ENCODE measurements around the gene NPR1. TPM values are rescaled to one million over a fixed set of nuclear protein-coding genes. Genes with fewer than 3 reads are reported as not detected.
"Not testable (repeated sequence)": the region's sequence is repeated elsewhere in the genome, so short reads cannot be mapped to it uniquely, and the experiment has no call there.

The NPR1 gene
- total and polyA plus RNA-seq, 2 of the 4 experiments (the other 2 are of a cell fraction) = 0.02 TPM; not detected in 1

GRCh38 chr1:153723687-153724086 lies 45.2 kb downstream of the NPR1 start:
- H3K4ac ChIP-seq (ENCODE audit: low read depth, low read length) = no peak overlapping the region
- TF ChIP-seq BHLHE40 (IDR thresholded peaks at IDR 0.05; ENCODE audit: low read depth, low read length) = no peak
- TF ChIP-seq, protein P1, sequence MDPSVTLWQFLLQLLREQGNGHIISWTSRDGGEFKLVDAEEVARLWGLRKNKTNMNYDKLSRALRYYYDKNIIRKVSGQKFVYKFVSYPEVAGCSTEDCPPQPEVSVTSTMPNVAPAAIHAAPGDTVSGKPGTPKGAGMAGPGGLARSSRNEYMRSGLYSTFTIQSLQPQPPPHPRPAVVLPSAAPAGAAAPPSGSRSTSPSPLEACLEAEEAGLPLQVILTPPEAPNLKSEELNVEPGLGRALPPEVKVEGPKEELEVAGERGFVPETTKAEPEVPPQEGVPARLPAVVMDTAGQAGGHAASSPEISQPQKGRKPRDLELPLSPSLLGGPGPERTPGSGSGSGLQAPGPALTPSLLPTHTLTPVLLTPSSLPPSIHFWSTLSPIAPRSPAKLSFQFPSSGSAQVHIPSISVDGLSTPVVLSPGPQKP (IDR thresholded peaks at IDR 0.05; ENCODE audit: borderline replicate concordance, low read depth, low read length) = no peak
- no peak for TF ChIP-seq NFE2L2 (IDR thresholded peaks at IDR 0.05; ENCODE audit: low read depth, low read length)
- no peak for TF ChIP-seq FOS (IDR thresholded peaks at IDR 0.05; ENCODE audit: low read depth, low read length)
- TF ChIP-seq, protein P2, sequence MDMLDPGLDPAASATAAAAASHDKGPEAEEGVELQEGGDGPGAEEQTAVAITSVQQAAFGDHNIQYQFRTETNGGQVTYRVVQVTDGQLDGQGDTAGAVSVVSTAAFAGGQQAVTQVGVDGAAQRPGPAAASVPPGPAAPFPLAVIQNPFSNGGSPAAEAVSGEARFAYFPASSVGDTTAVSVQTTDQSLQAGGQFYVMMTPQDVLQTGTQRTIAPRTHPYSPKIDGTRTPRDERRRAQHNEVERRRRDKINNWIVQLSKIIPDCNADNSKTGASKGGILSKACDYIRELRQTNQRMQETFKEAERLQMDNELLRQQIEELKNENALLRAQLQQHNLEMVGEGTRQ (IDR thresholded peaks at IDR 0.05; ENCODE audit: low read depth, low read length) = no peak
- H3K56ac ChIP-seq (ENCODE audit: extremely low read depth, insufficient read depth, low read length) = no peak overlapping the region
- H4K8ac ChIP-seq (ENCODE audit: low read depth in 2 of 2, low read length in 2 of 2) = no peak overlapping the region
- no peak overlapping the region for H2BK5ac ChIP-seq (ENCODE audit: low read depth, low read length, poor library complexity, severe bottlenecking)
- H2BK20ac ChIP-seq (ENCODE audit: low read depth, low read length) = no peak overlapping the region
- H2BK120ac ChIP-seq (ENCODE audit: low read depth, low read length) = no peak overlapping the region
- H2AK5ac ChIP-seq (ENCODE audit: low read depth, low read length) = no peak overlapping the region
- ChIA-PET CTCF (no interaction called here), POLR2A (ENCODE audit: unreplicated experiment) (no interaction called here)
- BruUV-seq (replicated peaks) = no TSS peak
- peaks cover 0 to 8% of the 10 kb centered on the region in 2 experiments; a peak in 3 of 4 replicates for H3K79me1 ChIP-seq (ENCODE audit: low read depth in 1 of 2, low read length in 2 of 2)
- no peak overlapping the region for H3K4me2 ChIP-seq (ENCODE audit: low read depth, low read length)
- no peak overlapping the region for H2AFZ ChIP-seq (replicated peaks; ENCODE audit: low read length, poor library complexity)
- H3K9me3 ChIP-seq (ENCODE audit: control insufficient read depth, insufficient read depth, low read length) = no peaks in the 10 kb centered on the region
- WGBS, 2 experiments (ENCODE audit: extremely low coverage in 2 of 2, insufficient read length in 1 of 2) = no CpG with 5 or more reads among the region's 3 CpGs
- H3K36me3 ChIP-seq (ENCODE audit: control insufficient read depth, insufficient read depth, low read length) = no peaks in the 10 kb centered on the region
- no peak overlapping the region for H3K9ac ChIP-seq (ENCODE audit: low read depth, low read length)
- no peak overlapping the region for H3K4me3 ChIP-seq (ENCODE audit: insufficient read depth, low read depth, low read length)
- intact Hi-C loops (cut with micrococcal nuclease) = no loop called here
- ATAC-seq (ENCODE audit: low read depth) (no peak), DNase-seq (no peak)
- in situ Hi-C loops (cut with MboI; ENCODE audit: low sequenced_read_pairs) = no loop called here
- H4K5ac ChIP-seq (ENCODE audit: low read depth, low read length) = no peak overlapping the region
- no peak overlapping the region for H3K23ac ChIP-seq (ENCODE audit: low read depth, low read length)
- dilution Hi-C loops (cut with HindIII; ENCODE audit: low sequenced_read_pairs, unreplicated experiment) = no loop called here
- no peaks in the 10 kb centered on the region for H4K20me1 ChIP-seq (ENCODE audit: insufficient read depth, low read length)
- no peak overlapping the region for H3K18ac ChIP-seq (ENCODE audit: low read depth, low read length)
- H2AK9ac ChIP-seq (replicated peaks; ENCODE audit: low read depth, low read length, poor library complexity) = no peak overlapping the region
- H3K27ac ChIP-seq (ENCODE audit: insufficient read depth, low read length) = no peak overlapping the region
- H3K14ac ChIP-seq (replicated peaks; ENCODE audit: low read depth, low read length) = no peak overlapping the region
- H3K4me1 ChIP-seq (ENCODE audit: control insufficient read depth, insufficient read depth, low read length) = no peaks in the 10 kb centered on the region
- H3K9me1 ChIP-seq (ENCODE audit: insufficient read depth, low read length) = no peaks in the 10 kb centered on the region; the same call in 1 of the 2 replicates
- H3K27me3 ChIP-seq (ENCODE audit: control insufficient read depth, insufficient read depth, low read length) = no peaks in the 10 kb centered on the region; the same call in 1 of the 2 replicates
- H4K91ac ChIP-seq (ENCODE audit: insufficient read depth, low read depth, low read length) = no peak overlapping the region
- no peak overlapping the region for H2BK15ac ChIP-seq (ENCODE audit: low read depth, low read length)

- dilution Hi-C loops (cut with HindIII; ENCODE audit: low sequenced_read_pairs, unreplicated experiment) = not testable (repeated sequence)
Measured at GRCh38 chr1:153724634-153725033, 46.1 kb downstream of the NPR1 start.

More at GRCh38 chr1:153724634-153725033, 46.1 kb downstream of the NPR1 start:
- H3K9me3 ChIP-seq (ENCODE audit: control insufficient read depth, insufficient read depth, low read length); H2AK9ac ChIP-seq (replicated peaks; ENCODE audit: low read depth, low read length, poor library complexity); H2BK5ac ChIP-seq (ENCODE audit: low read depth, low read length, poor library complexity, severe bottlenecking); H3K4ac ChIP-seq (ENCODE audit: low read depth, low read length); intact Hi-C loops (cut with micrococcal nuclease); H2AFZ ChIP-seq (replicated peaks; ENCODE audit: low read length, poor library complexity); H2BK120ac ChIP-seq (ENCODE audit: low read depth, low read length); H3K36me3 ChIP-seq (ENCODE audit: control insufficient read depth, insufficient read depth, low read length); ATAC-seq (ENCODE audit: low read depth); H2BK20ac ChIP-seq (ENCODE audit: low read depth, low read length); H4K8ac ChIP-seq (ENCODE audit: low read depth in 2 of 2, low read length in 2 of 2); H3K4me3 ChIP-seq (ENCODE audit: insufficient read depth, low read depth, low read length); H3K23ac ChIP-seq (ENCODE audit: low read depth, low read length); H3K9ac ChIP-seq (ENCODE audit: low read depth, low read length); BruUV-seq (replicated peaks); H3K4me2 ChIP-seq (ENCODE audit: low read depth, low read length); H3K9me1 ChIP-seq (ENCODE audit: insufficient read depth, low read length); H3K56ac ChIP-seq (ENCODE audit: extremely low read depth, insufficient read depth, low read length); H4K5ac ChIP-seq (ENCODE audit: low read depth, low read length); in situ Hi-C loops (cut with MboI; ENCODE audit: low sequenced_read_pairs); H4K91ac ChIP-seq (ENCODE audit: insufficient read depth, low read depth, low read length); H3K27me3 ChIP-seq (ENCODE audit: control insufficient read depth, insufficient read depth, low read length); H2AK5ac ChIP-seq (ENCODE audit: low read depth, low read length); H3K27ac ChIP-seq (ENCODE audit: insufficient read depth, low read length); H3K14ac ChIP-seq (replicated peaks; ENCODE audit: low read depth, low read length); CTCF ChIA-PET; H4K20me1 ChIP-seq (ENCODE audit: insufficient read depth, low read length); POLR2A ChIA-PET (ENCODE audit: unreplicated experiment); H2BK15ac ChIP-seq (ENCODE audit: low read depth, low read length); H3K4me1 ChIP-seq (ENCODE audit: control insufficient read depth, insufficient read depth, low read length); H3K18ac ChIP-seq (ENCODE audit: low read depth, low read length); DNase-seq: not testable (repeated sequence)
- WGBS, 2 experiments (ENCODE audit: extremely low coverage in 2 of 2, insufficient read length in 1 of 2) = 67% methylated on average over 3 of the region's 4 CpGs; no CpG with 5 or more reads in 1 of the 2 experiments
- peaks cover 7 to 17% of the 10 kb centered on the region in 2 experiments for H3K79me1 ChIP-seq (ENCODE audit: low read depth in 1 of 2, low read length in 2 of 2)
